GM19467 (cell line): ENCODE measurements around the gene MINDY4.

Source experiments
- ATAC-seq: cut with Tn5 transposase; IDR thresholded peaks from one replicate; pipeline ENCODE4 v1.9.1; 2021; ENCODE audit warnings: mild to moderate bottlenecking, moderate library complexity; ENCODE audit not compliant: unreplicated experiment

MINDY4 gene

DNA sequence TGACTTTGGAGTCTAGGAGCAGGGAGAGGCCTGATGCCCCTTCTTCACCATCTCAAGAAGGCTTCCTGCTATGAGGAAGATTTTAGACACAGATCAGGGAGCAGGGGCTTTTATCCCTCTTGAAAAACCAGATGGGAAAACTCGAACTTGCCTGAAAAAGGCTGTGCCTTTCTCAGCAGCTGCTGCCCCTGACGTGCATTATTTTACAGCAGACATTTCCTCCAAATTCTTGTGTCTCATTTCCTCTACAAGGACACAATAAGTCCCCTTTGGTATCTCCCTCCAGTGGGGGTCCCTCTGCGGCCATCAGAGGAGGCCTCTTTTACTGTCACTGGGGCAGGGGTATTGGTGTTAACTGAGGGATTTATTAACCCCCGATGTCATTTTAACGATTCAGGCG, 102.4 kb downstream of the MINDY4 start:
- ATAC-seq: no peak

DNA sequence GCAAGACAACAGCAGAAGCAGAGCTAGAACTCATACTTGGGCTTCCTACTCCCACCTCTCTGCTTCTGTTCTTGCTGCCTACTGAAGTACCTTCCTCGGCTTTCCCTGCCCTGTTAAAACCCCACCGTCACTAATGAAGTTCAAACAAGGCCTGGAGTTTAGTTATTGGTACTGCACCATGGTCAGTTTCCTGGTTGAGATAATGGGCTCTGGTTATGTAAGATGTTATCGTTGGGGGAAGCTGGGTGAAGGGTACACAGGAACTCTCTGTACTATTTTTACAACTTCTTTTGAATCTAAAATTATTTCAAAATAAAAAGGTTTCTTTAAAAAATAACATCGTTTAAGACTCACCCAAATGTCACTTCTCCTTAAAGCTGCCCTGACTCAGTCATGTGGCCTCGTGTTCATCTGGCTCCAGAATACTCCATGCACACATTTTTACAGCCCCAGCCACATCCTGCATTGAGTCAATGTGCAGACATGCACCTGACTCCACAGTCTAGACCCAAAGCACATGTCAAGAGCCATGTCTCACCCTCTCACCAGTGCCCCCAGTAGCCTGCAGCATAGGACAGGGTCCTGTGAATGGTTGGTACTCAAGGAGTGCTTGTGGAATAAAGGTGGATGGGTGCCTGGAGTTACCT, 103.6 kb downstream of the MINDY4 start:
- no peak for ATAC-seq

DNA sequence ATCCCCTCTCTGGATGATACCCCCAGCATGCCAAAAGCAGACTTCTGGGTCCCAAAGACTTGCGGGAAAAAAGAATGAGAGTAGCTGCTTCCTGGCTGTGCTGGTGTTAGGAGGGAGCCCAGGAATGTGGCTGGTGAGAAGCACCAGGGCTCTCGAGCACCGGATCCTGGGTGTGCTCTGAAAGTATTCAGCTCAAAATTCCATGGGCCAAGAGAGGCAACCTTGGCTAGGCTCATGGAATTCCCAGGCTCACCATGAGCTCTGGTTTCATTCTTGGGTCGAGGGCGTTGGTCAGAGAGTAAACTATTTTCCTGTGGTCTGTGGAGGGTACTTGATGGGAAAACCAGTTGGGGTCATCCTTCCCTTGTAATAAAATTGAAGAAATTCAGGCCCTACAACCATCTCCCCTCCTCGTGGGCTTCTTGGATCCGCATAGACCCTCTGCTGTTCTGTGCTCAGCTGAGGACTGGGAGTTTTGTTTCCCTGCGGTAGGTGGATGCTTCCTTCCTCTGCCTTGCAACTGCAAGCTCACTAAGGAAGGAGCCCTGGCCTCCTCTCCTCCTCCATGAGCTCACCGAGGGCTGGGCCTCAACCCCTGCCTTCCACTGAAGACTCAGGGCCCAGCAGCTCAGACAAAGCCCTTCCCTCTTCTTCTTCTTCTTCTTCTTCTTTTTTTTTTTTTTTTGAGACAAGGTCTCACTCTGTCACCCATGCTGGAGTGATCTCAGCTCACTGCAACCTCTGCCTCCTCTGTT, 106.0 kb downstream of the MINDY4 start:
- no peak for ATAC-seq

DNA sequence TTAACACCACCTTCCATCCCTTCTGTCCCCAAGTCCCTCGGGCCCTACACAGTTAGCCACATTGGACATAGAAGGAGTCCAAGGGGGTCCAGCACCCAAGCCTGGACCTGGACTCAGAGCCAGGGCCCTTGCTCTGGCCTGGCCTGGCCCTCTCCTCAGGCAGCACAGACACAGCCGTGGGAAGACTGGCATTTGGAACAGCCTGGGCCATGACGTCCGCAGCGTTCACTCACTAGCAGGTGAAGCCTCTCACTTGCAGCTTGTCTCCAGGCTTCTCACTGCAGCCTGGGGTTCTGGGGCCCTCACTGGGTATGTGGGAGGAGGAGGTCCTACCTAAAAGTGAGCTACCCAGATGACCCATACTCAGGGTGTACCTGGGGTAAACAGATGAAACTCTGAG, 106.8 kb downstream of the MINDY4 start:
- no peak for ATAC-seq

DNA sequence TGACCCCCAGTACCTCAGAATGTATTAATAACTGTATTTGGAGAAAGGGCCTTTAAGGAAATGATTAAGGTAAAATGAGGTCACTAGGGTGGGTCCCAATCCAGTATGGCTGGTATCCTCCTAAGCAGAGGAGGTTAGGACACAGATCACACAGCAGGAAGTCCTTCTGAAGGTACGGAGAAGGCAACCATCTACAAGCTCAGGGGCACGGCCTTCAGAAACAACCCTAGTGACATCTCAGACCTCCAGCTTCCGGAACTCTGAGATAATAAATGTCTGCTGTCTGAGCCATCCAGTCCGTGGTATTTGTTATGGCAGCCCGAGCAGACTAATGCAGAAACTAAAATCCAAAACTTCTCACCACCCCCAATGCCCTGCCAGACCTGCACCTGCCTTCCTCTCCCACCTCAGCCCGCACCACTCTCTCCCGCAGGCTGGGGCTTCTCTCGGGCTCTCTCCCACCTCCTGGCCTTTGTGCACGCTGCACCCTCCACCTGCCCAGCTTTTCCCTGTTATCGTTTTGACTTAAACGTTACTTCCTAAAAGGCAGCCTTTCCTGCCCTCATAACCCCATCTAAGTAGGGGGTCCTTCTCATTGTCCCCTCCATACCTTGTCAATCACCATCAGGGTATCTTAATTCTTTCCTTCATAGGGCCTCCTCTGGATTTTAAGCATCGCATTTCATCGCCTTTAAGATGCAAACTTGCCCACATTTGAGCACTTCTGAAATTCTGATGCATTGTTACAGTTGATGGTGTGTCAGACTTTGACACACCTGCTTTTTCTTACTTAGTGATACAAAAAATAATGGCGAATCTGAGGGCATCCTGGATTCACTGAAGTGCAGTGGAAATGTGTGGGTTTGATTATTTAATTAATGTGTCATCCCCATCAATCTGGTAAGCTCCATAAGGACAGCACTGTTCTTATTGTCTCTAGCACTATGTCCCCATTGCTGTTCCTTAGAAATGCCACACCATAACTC, 108.2 kb downstream of the MINDY4 start:
- no peak for ATAC-seq

DNA sequence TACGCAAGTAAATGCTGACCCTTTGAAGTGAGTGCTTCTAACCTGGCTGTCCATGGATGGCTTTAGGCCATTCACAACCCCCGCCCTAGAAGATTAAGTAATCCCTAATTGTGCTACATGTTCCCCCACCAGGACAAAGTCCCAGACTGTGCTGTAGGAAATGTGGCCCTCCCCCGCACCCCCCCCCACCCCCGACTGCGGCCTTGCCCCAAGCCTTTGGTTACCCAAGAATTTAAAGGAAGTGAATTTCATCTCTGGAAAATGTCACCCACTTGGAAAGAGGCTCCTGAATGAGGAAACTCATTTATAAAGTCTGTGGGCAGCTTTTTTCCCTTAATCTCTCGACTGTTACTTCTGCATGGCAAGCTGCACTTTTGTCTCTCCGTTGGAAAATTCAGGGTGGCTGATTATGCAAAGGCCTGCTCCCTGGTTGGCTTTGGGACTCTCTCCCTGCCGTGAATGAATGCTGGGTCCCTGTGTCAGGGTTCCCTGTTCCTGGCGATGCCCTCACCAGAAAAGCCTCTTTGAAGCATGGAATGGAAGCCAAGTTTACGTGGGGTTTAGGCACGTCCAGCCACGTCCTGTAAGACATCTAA, 109.0 kb downstream of the MINDY4 start:
- no peak for ATAC-seq

DNA sequence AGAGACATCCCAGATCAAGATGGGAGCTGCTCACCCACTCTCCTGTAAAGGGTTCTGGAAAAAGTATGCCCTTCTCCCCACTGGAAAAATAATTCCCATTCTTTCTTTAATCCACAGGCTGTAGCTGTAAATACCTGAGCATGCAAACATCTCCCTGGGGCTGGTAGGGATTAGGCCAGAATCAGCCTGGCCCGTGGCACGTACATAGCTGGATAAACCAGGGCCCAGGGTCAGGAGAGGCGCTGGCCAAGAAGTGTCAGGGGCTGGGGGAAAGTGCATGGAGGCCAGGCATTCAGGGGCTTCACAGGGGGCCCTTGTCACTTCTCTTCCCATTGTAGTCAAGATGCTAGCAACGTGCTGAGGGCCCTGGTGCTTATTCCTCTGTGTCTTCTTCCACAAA, 109.7 kb downstream of the MINDY4 start:
- no peak for ATAC-seq

DNA sequence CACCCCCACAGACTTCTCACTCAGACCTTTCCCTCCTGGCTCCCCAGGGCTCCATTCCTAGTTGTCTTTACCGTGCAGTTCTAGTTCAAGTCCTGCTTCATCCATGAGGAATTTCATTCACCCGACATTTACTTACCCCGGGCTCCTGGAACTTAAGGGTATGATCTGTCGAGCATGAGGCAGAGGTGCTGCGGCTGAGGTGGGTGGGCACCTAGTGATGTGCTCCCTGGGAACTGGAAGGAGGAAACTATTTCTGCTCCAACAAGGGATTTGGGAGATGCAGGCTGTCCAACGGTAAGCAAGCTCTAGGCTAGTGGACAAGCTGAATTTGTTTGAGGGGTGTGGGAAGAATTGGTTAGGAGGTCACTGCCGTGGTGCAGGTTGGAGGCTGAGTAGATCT, 110.2 kb downstream of the MINDY4 start:
- no peak for ATAC-seq

DNA sequence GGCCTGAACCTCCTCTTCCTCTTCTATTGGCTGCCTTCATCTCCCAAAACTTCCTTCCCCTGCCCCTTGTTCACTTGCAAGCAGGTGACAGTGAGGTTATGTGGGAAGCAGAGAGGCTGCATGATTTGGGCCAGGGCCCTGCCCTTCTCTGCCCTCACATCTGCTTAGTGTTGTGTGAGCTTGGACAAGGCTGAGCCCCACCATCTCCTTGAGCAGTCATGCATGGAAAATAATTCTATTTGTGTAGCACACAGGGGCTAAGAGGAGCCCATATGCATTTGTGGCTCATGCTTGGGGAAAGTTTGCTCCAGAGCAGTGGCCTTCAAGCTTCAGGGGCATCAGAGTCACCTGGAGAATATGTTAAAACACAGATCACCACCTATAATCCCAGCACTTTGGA, 113.7 kb downstream of the MINDY4 start:
- ATAC-seq: no peak

DNA sequence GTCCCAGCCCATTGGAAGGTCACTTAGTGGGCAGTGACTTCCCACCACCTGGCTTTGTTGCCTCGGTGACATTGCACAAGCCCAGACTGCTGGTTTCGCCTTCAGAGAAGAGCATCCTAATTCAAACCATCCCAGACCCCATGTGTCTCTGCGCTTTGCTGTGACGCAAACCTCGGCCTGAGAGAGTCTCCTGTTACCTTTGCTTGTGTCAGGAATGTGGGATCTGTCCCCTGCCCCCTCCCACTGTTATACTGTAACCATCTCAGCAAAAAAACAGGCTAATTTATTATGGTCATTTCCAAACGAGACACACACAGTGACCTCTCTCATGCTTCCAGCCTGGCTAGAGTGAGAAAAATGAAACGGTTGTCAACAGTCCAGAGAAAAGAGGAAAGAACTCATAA, 115.4 kb downstream of the MINDY4 start:
- ATAC-seq: no peak

DNA sequence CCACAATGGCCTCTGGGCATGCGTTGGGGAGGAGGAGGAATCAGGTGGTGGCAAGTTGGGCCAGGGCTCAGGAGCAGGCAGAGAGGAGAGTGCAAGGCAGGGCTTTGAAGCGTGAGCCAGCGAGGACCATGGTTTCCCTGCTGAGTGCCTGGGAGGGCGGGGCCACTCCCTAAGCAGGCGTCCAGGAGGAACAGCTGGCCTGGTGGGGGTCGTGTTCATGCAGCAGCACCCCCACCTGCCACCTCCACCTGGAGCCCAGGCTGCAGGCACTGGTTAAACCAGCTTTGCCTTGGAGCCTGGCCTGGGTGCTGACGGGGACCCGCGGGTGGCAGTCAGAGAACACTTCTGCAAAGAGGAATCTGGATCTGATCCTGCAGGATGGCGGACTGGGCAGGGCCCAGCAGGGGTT, 116.3 kb downstream of the MINDY4 start:
- no peak for ATAC-seq

DNA sequence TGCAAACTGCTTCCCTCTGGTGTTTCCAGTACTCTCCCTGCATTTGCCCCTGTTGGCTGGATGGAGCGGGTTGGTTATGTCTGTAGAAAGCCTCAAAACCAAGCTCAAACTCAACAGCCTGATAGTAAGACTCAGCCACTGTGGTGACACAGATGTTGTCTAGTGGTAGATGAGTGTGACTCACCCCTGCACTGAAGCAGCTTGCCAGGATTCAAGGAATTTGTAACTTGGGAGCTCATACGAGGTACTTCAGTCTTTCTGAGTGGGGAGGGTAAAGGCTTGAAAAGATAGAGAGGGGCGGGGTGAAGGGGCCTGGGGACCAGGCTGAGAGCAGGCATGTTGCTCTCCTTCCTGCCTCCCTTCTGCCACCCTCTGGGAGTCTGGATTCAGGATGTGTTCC, 117.5 kb downstream of the MINDY4 start:
- no peak for ATAC-seq

DNA sequence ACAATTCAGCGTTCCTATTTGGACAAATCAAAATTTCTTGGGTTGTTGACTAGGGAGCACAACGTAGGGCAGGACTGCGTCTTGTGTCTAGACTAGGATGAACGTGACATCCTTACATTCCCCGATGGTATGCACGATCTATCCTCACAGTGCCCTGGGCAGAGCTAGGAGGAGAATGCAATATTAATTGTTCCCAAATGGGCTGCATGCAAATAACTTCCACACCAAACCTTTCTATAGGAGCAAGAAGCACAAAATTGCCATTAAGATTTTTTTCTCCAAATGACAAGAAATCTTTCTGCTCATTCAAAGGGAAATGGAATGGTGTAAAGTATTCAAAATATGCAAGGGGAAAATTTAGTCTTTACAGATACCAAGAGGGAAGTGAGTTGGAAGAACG, 119.0 kb downstream of the MINDY4 start:
- no peak for ATAC-seq

DNA sequence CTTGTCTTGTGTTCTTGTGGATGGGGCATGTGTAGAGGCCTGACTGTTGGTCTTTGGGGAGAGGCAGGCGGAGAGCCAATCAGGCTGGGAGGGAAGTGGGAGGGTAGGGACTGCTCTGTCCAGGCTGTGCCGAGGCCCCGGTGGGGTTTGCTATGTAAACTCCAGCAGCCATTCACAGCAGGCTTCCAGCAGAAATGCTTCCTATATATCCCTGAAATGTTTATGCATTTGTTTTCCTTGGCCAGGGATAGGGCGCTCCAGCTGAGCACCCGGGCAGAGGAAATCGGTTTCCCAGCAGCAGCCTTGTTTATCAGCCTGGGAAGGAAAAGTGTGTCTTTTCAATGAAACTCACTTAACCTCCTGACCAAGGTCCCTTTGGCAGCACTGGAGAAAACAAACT, 122.1 kb downstream of the MINDY4 start:
- ATAC-seq: no peak

DNA sequence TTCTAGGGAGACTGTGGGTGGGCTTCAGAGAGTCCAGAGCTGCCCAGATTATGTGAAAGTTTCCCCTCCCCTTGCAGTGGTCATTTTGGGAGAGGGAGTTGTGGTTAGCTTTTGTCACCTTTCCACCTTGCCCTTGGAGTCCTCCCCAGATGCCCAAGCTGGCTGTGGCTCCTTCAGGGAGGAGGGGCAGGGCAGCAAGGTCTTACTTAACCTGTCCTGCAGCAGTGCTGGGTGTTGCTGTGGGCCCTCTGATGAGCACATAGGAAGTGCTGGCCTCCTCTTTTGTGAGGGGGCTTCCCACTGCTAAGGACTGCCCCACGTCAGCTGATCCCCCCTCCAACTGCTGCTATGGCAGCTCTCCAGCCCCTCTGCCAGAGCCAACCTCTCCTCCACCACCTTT, 122.8 kb downstream of the MINDY4 start:
- no peak for ATAC-seq

DNA sequence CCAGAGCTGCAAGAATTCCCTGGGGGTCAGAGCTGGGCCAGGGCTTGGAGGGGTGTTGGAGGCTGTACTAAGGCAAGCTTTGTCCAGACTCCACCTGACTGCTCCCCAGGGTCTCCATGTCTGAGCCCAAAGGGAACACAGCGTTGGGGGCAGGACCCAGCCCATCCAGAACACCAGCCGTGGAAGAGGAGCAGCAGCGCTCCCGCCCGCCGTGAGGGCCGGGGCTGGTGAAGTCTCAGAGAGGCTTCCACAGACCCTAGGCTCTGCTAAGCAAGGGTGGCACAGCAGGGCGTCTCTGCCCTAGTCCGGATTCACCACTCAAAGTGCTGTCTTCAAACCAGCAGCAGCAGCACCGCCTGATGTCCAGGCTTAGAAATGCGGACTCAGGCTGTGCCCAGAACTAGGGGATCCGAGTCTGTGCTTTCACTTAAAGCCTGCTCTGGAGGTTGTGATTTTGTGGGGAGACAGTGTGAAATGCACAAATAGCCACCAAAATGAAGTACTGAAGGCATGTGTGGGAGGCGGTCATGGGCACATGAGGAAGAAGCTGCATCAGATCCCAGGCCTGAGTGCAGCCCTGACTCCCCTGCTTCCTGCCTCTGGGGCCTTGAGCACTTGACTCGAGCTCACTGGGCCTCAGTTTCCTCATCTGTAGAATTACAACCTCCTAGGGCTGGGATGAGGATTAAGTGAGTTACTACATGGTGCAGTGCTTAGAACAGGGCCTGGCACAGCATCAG, 123.8 kb downstream of the MINDY4 start:
- no peak for ATAC-seq

DNA sequence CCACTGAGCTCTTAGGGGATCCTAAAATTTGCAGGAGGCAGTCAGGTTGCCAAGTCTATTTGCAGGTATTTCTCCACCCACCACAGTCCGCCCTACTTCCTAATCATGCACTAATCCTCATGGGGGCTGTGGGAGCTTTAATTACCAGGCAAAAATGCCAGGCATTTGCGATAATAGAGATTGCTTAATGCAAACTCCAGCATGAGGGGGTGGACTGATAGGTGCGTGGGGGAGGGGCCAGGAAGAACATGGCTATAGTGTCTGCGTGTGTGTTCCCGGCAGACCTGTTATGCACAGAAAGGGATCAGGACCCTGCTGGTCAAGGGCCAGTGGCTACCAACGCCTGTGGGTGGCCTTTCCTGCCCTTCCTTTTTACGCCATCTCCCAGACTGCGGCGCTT, 124.8 kb downstream of the MINDY4 start:
- no peak for ATAC-seq

DNA sequence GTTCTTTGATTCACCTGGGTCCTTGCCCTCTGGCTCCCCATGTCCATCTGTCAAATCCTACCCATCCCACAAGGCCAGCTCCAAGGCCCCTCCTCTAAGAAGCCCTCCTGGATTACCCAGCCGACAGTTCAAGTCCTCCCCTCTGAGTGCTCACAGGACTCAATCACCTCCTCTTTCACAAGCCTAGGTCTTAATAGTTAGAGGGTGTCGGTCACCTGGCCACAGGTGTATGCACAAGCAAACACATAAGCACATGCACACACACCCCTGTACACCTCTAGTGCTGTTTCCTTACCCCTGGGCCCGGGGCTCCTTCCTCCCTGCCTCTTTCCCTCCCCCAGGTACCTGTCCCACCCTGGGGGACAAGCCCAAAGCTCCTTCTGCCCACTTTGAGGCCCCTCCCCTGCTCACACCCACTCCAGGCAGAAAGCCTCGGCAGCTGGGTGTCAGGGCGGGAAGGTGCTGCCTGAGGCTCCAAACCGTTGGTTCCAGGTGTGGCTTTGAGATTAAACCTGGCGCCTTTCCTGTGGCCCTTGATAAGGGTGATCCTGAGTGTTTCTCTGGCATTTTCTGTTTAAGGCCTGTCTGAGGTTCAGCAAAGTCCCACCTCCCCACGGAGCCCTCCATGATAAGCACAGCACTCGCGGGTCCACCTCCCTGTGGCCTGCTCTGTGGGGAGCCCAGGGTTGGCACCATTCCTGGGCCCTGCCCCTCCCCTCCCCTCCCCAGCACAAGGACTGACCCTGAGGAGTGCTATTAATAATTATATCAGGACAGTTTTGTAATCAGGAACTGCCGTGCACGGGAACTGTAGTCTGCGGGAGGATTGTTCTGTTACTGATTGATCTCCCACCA, 125.8 kb downstream of the MINDY4 start:
- no peak for ATAC-seq

DNA sequence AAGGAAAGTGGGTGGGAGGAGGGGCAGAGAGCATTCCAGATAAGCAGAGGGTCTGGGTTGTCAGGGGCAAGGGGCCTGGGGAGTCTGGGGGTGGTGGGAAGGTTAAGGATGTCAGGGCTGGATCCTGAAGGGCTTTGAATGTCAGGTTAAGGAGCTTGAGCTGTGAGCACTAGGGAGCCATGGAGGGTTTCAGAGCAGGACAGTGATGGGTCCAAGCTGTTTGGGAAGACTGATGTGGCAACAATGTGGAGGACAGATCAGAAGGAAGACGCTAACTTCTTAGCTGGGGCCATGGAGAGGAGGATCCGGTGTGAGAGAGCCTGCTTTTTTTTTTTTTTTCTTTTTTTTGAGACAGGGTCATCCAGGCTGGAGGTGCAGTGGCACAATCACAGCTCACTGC, 126.6 kb downstream of the MINDY4 start:
- ATAC-seq: no peak

DNA sequence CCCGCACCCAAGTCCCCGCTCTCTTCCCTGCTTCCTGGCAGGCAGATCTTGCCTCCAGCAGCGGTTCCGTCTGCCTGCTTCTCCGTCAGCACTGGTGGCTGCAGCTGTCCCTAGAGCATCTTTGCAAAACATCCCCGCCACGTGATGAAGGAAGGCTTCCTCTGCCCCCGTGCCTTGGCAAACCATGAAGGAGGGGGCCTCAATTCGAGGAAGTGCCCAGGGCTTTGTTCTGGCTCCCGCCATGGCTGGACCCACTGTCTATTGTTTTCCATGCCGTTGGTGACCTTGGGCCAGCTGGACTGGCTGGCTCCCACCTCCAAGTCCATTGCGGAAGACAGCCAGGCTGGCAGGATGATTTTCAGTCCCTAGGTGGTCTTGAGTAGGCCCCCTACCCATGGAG, 127.2 kb downstream of the MINDY4 start:
- ATAC-seq: no peak
